NCI-H1417 (cell line): ENCODE results near the gene PCED1B.
"Not testable (repeated sequence)": the region's sequence is repeated elsewhere in the genome, so short reads cannot be mapped to it uniquely, and the experiment has no call there.

Source experiments
- DNase-seq, 3 experiments: peaks; one replicate each; lab custom pipeline; 2025; lab: John Stamatoyannopoulos, UW

Gene PCED1B

DNA sequence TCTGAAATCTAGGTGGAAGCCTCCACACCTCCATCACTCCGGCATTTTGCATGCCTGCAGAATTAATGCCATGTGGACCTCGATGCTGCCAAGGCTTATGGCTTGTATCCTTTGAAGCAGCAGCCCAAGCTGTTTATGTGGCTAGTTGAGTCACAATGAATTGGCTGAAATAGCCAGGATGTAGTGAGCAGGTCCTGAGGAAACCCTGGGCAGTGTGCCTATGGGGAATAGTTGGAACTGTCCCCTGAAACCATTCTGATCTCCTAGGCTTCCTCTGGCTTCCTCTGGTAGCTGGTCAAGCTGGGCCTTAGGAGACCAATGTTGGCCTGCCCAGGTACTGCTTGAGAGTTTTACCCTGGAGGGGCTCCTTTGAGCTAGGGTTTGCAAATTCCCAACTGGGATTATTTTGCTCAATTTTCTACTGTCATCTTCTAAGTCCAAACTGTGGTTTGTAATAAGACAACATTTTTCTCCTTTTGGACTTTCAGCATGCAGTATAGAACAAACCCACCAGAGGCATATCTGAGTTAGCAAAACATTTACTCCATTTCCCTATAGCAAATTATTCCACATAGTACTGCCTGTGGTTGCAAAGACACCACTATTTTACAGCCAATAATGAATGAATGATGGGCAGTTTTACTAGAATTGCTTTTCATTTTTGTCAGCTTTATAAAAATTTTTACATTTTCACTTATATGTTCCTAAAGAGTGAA is 85.5 kb downstream of the PCED1B start:
- DNase-seq, result no peak

DNA sequence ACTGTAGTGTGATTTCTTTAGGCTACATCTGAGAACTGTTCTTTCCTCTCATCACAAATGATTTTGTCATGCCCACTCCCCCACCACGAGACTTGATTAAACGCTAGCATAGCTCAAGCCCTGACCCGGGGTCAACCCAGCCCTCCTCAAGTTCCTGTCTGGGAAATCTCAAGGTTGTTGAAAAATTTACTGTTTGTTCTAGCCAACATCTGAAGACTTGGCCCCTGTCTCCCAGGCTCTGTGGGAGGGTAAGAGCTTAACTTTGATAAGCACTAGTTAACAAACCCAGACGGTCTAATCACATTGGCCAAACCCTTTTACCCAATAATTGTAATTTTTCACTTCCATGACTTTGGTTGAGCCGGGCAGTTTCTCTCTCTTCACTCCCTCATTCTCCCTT is 86.5 kb downstream of the PCED1B start:
- no peak for DNase-seq

- no peak for DNase-seq
Measured at GRCh38 chr12:47166365-47166764, 86.9 kb downstream of the PCED1B start.

GRCh38 chr12:47170281-47170680 is 90.9 kb downstream of the PCED1B start:
- DNase-seq, result not testable (repeated sequence)

DNA sequence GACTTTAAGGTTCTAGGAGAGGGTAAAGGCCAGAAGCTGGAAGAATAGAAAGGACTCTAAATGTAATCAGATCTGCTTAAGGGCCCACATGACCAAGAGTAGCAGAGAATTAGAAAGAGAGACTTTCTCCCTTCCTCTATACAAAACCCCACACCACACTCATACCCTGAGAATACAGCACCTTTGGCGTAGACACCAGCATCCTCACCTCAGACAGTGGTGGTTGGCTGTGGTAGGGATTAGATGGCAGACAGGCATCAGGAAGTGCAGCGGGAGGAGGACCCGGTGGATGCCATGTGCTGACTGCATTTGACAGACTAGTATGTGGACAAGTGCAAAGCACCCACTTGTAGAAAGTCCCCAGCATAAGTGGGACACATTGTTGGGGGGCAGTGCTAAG is 98.6 kb downstream of the PCED1B start:
- no peak for DNase-seq

- DNase-seq, result not testable (repeated sequence)
Measured at GRCh38 chr12:47182164-47182938, 102.9 kb downstream of the PCED1B start.

- DNase-seq, result no peak
Measured at GRCh38 chr12:47184229-47184628, 104.8 kb downstream of the PCED1B start.

DNA sequence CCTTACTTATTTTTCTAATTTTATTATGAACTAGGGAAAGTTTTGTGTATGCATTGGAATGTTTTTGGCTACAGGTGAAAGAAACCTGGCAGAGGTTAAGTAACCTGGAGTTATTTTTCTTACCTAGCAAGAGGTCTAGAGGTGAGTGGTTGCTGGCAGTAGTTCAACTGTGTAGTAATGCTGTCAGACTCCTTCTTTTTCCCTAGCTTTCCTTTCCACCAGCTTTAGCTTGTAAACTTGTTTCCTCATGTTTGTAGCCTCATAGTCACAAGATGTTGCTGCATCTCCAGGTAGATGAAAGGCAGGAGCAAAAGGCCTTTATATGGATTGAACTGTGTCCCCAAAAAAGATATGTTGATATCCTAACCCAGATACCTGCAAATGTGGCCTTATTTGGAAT is 105.4 kb downstream of the PCED1B start:
- DNase-seq, result no peak

- DNase-seq, result no peak
Measured at GRCh38 chr12:47186246-47186645, 106.8 kb downstream of the PCED1B start.

GRCh38 chr12:47188576-47189441 is 109.4 kb downstream of the PCED1B start:
- DNase-seq, result no peak

DNA sequence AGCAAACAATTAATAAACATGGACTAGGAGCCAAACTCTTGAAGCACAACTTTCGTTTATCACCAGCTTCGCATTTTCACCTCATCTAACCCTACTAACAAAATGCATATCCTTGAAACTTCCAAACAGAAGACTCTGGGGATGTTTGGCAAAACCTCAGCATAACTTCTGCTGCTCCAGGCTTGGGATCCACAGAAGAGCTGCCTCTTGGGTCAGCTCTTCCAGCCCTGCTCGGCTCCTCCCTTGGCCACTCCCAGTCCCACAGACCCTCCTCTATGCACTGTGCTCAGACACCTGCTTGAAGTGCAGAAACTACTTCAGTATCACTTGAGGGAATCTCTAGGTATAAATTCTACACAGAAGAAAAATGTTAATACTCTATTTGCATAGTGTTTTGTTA is 110.3 kb downstream of the PCED1B start:
- DNase-seq, result no peak

DNA sequence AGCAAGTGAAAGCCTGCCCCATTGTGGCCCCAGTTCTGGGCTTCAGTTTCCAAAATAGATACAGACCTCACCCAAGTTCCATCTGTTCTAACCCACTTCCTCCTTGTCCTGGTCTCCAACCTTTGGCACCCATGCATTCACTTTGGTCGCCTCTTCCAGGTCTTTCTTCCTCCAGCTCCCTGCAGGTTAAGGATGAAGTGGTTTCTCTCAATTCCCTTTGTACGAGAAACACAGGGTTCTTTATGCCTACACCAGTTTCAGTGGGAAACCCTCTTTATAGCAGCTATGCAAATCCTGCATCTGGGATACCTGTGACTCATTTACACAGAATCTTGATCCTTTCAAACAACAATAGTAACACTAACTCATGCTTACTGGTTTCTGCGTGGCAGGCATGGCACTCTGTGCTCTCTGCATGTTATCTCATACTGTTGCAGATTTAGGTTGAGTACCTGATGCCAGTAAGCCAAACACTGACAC is 110.9 kb downstream of the PCED1B start:
- no peak for DNase-seq

DNA sequence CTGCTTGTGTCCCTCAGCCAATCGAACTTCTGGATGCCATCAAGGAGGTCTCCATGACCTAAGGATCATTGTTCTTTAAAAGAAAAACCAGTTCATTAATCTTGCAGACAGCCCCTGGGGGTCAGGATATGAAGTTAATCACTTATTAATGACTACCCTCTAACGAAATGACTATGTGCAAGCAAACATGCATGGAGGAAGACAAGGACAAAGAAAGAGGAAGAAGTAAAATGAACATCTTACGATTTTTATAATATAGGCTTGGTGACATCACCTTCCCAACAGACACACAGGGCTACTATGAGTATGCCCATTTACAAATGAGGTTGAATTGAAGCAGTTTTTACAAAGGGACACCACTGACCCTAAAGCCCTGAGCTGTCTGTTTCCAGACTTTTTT is 111.5 kb downstream of the PCED1B start:
- DNase-seq, result no peak

DNA sequence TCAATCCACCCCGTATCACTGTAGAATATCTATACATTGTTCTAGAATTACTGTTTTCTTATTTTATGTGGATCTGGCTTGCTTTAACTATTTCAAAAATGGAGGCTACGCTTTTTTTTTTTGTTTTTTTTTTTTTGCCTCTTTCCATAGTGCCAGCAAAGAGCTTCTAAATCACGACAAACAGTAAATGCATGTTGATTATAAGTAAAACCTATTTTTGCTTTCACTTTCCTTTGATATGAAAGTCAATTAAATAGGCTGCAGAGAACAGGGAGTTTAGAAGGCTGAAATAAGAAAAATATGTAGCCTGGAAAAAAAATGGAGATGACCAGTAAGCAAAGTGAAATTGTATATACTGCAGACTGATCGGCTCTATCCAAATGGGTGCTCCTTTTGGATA is 112.6 kb downstream of the PCED1B start:
- DNase-seq, result no peak

DNA sequence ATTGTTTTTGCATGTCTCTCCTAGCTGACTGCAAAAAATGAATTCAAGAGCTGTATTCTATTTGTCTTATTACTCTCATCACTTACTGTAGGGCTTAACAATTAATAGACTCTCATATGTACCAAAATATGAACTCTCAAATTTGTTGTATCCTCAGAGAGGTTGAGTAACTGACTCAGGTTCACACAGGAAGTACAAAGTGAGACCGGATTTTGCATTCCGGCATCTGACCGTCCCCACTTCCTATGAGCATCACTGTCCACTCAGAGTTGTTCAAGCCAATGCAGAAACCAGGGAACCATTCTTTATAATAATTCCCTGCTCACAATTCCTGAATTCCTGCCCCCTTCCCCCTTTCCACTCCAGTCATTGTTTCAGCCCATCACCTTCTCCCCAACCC is 113.6 kb downstream of the PCED1B start:
- DNase-seq, result no peak

GRCh38 chr12:47194501-47194900 is 115.1 kb downstream of the PCED1B start:
- no peak for DNase-seq

- DNase-seq, result no peak
Measured at GRCh38 chr12:47200446-47200845, 121.0 kb downstream of the PCED1B start.

GRCh38 chr12:47201190-47201589 is 121.8 kb downstream of the PCED1B start:
- DNase-seq, result not testable (repeated sequence)

DNA sequence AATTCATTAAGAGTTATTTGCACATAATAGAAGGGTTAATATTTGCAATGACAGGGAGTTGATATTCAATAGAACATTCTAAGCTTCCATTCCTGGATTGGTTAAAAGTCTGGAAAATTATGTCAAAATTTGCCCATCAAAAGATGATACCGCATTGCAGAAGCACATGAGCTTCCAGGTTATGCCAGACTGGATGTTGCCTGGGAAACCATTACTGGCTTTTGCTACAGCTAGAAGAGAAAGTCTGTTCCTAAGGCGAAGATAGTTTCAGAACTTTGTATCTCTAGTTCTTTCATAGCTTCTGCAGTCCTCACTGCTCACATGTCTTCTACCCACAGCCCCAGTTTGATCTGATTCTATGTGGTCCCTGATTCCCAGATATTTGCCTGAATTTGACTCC is 122.8 kb downstream of the PCED1B start:
- DNase-seq, result peak in 1 of 3 experiments; percentile 20

DNA sequence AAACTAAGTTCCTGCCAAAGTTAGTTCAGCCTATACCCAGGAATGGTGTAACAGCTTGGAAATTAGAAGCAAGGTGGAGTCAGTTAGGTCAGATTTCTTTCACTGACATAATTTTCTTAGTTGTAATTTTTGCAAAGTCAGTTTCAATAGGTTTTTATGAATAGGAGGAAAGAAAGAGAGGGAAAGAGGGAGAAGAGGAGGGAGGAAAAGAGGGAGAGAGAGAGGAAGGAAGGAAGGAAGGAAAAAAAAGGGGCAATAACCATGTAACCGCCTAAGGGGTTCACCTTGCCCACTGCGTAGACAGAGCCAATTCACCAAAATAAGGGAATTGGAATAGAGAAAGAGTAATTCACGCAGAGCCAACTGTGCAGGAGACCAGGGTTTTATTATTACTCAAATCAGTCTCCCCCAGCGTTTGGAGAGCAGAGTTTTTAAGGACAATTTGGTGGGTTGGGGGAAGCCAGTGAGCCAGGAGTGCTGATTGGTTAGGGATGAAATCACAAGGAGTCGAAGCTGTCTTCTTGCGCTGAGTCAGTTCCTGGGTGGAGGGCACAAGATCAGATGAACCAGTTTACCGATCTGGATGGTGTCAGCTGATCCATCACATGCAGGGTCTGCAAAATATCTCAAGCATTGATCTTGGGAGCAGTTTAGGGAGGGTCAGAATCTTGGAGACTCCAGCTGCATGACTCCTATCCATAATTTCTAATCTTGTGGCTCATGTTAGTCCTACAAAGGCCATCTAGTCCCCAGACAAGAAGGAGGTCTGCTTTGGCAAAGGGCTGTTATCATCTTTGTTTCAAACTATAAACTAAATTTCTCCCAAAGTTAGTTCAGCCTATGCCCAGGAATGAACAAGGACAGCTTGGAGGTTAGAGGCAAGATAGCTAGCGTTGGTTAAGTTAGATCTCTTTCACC is 126.4 kb downstream of the PCED1B start:
- no peak for DNase-seq
